ENCODE data around the gene CIRBP.
"Not testable (repeated sequence)": the region's sequence is repeated elsewhere in the genome, so short reads cannot be mapped to it uniquely, and the experiment has no call there.

CIRBP gene

GRCh38 chr19:1243768-1244692 is 25.1 kb upstream of the CIRBP start:
- H3K36me3 Mint-ChIP-seq (ENCODE audit: insufficient read depth) = peaks cover 33% of the 10 kb centered on the region
- H3K4me3 Mint-ChIP-seq = peak overlapping the region; percentile 53 to 62
- ATAC-seq (replicated peaks) (peak; percentile 43), DNase-seq (peak; percentile 86 to 91 (median 89))
- no peaks in the 10 kb centered on the region for H3K9me3 Mint-ChIP-seq
- H3K27ac Mint-ChIP-seq = peak overlapping the region; percentile 63 to 68
- peaks cover under 1 to 1% of the 10 kb centered on the region in 2 donors for H3K27me3 Mint-ChIP-seq
- H3K4me1 Mint-ChIP-seq (ENCODE audit: low read depth in 2 of 2) = peaks cover 13 to 19% of the 10 kb centered on the region in 2 donors

DNA sequence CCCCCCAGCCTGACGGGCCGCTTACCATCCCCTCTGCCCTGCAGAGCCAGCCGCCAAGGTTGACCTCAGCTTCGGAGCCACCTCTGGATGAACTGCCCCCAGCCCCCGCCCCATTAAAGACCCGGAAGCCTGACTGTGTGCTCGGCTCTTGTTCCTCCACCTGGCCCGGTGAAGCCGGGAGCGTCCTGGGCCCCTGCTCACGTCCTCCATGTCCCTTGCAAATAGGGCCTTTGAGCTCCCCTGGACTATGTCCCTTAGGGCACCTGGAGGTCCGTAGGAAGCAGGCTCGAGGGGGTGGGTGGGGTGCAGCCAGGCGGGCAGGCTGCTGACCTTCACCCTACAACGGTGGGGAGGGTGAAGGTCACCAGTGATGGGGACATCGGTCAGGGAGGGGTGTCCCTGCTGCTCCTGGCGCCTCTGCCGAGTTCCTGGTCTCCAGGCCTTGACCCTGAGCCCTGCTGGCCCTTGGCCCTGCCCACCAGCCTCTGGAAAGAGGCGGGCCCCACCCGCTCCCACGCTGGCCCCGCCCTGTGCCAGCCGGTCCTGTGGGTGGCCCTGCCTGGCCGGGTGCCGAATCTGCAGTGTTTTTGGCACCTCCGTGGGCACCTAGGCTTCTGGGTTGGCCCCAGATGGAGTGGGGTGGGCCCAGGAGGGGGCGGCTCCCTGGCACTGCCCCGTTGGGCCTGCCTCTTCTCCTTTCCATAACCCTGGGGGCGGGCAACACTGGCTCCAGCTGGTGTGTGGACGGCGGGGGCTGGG is 24.3 kb upstream of the CIRBP start:
- no peaks in the 10 kb centered on the region for H3K9me3 Mint-ChIP-seq
- H3K27ac Mint-ChIP-seq = peak overlapping the region; percentile 63 to 68
- H3K36me3 Mint-ChIP-seq (ENCODE audit: insufficient read depth) = peaks cover 37% of the 10 kb centered on the region
- peaks cover 13 to 16% of the 10 kb centered on the region in 2 donors for H3K4me1 Mint-ChIP-seq (ENCODE audit: low read depth in 2 of 2)
- H3K4me3 Mint-ChIP-seq = peak overlapping the region; percentile 53 to 62
- ATAC-seq (replicated peaks) (no peak), DNase-seq (peak in 1 of 3 experiments; percentile 47)
- no peaks in the 10 kb centered on the region for H3K27me3 Mint-ChIP-seq

- Mint-ChIP-seq H3K4me1 (ENCODE audit: low read depth in 2 of 2) (peaks cover 13 to 16% of the 10 kb centered on the region in 2 donors), H3K27ac (no peak overlapping the region), H3K36me3 (ENCODE audit: insufficient read depth) (peaks cover 36% of the 10 kb centered on the region), H3K27me3 (no peaks in the 10 kb centered on the region), H3K4me3 (no peak overlapping the region), H3K9me3 (no peaks in the 10 kb centered on the region)
- ATAC-seq (replicated peaks) = no peak
- no peak for DNase-seq
These were observed 23.5 kb upstream of the CIRBP start for GRCh38 chr19:1245494-1246264.

DNA sequence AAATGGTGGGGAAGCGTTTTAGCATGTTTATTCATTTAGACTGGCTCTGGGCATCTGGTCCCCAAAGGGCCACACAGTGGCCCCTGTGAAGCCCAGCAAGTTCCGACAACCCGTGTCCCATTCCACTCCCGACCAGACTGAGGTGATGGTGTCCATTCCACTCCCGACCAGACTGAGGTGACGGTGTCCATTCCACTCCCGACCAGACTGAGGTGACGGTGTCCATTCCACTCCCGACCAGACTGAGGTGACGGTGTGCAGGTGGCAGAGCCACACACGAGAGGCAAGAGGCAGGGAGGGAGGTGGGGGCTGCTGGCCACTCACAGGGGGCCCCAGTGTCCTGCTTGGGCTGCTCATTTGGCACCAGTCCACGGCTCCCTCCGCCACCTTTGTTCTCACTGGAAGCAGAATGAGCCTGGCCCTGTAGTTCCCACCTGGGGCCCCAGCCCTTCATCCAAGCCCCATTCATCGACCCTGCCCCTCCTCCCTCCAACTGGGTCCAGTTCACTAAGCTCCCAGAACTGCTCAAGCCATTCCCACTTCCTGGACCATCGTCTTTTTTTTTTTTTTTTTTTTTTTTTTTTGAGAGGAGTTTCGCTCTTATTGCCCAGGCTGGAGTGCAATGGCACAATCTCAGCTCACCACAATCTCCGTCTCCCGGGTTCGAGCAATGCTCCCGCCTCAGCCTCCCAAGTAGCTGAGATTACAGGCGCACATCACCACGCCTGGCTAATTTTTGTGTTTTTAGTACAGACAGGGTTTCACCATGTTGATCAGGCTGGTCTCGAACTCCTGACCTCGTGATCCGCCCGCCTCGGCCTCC is 22.7 kb upstream of the CIRBP start:
- peak overlapping the region in 1 of 2 donors; percentile 15 for H3K27ac Mint-ChIP-seq
- H3K4me1 Mint-ChIP-seq (ENCODE audit: low read depth in 2 of 2) = peaks cover 10 to 13% of the 10 kb centered on the region in 2 donors
- not testable (repeated sequence) for H3K27me3 Mint-ChIP-seq; ATAC-seq (replicated peaks); H3K9me3 Mint-ChIP-seq; DNase-seq
- H3K36me3 Mint-ChIP-seq (ENCODE audit: insufficient read depth) = peaks cover 36% of the 10 kb centered on the region
- peak overlapping the region in 1 of 2 donors; percentile 21 for H3K4me3 Mint-ChIP-seq

- peaks cover 45% of the 10 kb centered on the region for H3K36me3 Mint-ChIP-seq (ENCODE audit: insufficient read depth)
- H3K27ac Mint-ChIP-seq = peak overlapping the region in 1 of 2 donors; percentile 53
- H3K4me3 Mint-ChIP-seq = peak overlapping the region; percentile 65 to 79
- ATAC-seq (replicated peaks) (no peak), DNase-seq (no peak)
- peaks cover 4 to 13% of the 10 kb centered on the region in 2 donors for H3K4me1 Mint-ChIP-seq (ENCODE audit: low read depth in 2 of 2)
- no peaks in the 10 kb centered on the region for H3K9me3 Mint-ChIP-seq
- H3K27me3 Mint-ChIP-seq = no peaks in the 10 kb centered on the region
These were observed 21.4 kb upstream of the CIRBP start for GRCh38 chr19:1247748-1248138.

- Mint-ChIP-seq H3K9me3 (no peaks in the 10 kb centered on the region), H3K4me3 (peak within 1 kb of the TSS; percentile 79 to 91), H3K27me3 (no peaks in the 10 kb centered on the region), H3K36me3 (ENCODE audit: insufficient read depth) (peaks cover 50% of the 10 kb centered on the region), H3K27ac (peak within 1 kb of the TSS; percentile 73 to 75), H3K4me1 (ENCODE audit: low read depth in 2 of 2) (peaks cover 4 to 13% of the 10 kb centered on the region in 2 donors)
- DNase-seq (peak; percentile 62 to 77 (median 62)), ATAC-seq (replicated peaks) (peak; percentile 7)
These were observed 20.9 kb upstream of the CIRBP start, which contains the start of gene MIDN for GRCh38 chr19:1248139-1248785. TSS of gene MIDN (plus strand) at chr19:1248583. CDS start at chr19:1250297, 1,714 bp downstream.

- H3K27ac Mint-ChIP-seq = peak overlapping the region; percentile 53 to 73
- ATAC-seq (replicated peaks) = peak; percentile 41
- H3K27me3 Mint-ChIP-seq = no peaks in the 10 kb centered on the region
- H3K36me3 Mint-ChIP-seq (ENCODE audit: insufficient read depth) = peaks cover 56% of the 10 kb centered on the region
- no peaks in the 10 kb centered on the region for H3K9me3 Mint-ChIP-seq
- DNase-seq = peak; percentile 84 to 89 (median 85)
- H3K4me3 Mint-ChIP-seq = peak overlapping the region; percentile 65 to 79
- peaks cover 8 to 16% of the 10 kb centered on the region in 2 donors for H3K4me1 Mint-ChIP-seq (ENCODE audit: low read depth in 2 of 2)
These were observed 20.3 kb upstream of the CIRBP start for GRCh38 chr19:1248786-1249297.

DNA sequence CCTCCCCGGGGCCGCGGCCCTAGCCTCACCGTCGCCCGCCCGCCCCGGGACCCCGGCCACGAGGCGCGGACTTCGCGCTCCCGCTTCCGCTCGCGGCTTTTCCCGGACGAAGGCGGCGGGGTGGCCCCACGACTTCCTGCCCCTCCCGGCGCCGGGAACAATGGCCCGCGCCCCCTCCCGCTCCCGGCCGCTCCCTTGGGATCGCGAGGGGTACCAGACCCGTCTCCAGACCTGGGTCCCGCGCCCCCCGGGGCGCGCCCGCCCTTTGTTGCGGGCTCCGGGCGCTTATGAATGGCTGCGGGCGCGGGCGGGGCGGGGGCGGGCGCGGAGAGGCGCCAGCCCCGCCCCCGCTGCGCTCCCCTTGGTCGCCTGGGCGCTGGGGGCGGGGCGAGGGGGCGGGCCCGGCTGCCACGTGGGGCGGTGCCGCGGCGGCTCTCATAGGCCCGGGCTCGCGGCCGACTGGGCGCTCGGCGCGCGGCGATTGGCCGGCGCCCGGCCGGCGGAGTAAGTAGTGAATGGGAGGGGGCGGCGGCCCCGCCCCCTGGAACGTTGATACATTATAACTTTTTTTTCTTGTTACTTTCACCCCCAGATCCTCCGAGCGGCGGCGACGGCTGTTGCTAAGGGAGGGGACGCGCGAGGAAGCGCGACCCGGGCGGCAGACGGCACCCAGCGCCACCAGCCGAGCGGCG is 19.7 kb upstream of the CIRBP start:
- peaks cover 8 to 16% of the 10 kb centered on the region in 2 donors for H3K4me1 Mint-ChIP-seq (ENCODE audit: low read depth in 2 of 2)

GRCh38 chr19:1249990-1250436 is 19.1 kb upstream of the CIRBP start:
- peak overlapping the region; percentile 91 to 95 for H3K4me3 Mint-ChIP-seq

More for the DNA sequence above, 19.7 kb upstream of the CIRBP start:
- peak overlapping the region; percentile 79 to 91 for H3K4me3 Mint-ChIP-seq
- H3K27me3 Mint-ChIP-seq = no peaks in the 10 kb centered on the region
- H3K9me3 Mint-ChIP-seq = no peaks in the 10 kb centered on the region
- peak; percentile 54 for ATAC-seq (replicated peaks)
- H3K27ac Mint-ChIP-seq = peak overlapping the region; percentile 73 to 75
- DNase-seq = peak; percentile 82 to 88 (median 87)
- H3K36me3 Mint-ChIP-seq (ENCODE audit: insufficient read depth) = peaks cover 62% of the 10 kb centered on the region

DNA sequence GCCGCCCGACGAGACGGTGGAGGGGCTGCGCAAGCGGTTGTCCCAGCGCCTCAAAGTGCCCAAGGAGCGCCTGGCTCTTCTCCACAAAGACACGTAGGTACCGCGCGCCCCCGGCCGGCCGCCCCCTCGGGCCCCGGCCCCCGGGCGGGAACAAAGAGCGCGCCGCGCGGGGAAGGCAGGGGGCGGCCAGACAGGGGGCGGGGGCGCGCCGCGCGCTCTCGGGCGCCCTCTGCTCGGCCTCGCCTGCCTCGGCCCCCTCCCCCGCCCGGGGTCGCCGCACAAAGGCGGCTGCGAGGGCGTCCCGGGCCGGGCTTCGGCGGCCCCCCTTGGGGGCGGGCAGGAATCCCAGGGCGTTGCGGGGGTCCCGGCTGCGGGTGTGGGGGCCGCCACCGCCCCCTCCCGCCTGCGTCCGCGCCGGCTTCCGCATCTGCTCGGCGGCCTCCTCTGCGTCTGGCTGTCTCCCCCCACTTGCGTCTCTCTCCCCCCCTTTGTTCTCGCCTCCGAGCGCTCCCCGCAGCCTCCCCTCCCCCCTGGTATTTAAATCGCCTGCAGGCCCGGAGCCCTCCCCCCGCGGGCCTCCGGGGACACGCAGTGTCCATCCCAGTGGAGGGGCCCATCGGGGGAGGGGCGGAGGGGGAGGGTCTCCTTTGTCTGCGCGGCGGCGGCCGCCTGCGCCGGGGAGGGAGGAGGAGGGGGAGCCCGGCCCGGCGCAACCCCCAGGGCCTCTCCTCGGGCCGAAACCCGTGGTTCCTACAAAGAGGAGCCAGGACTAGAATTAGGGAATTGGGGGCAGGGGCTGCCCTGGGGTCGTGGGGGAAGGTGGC is 18.5 kb upstream of the CIRBP start:
- peak overlapping the region; percentile 91 to 95 for H3K4me3 Mint-ChIP-seq
- peaks cover 5 to 17% of the 10 kb centered on the region in 2 donors for H3K4me1 Mint-ChIP-seq (ENCODE audit: low read depth in 2 of 2)
- H3K9me3 Mint-ChIP-seq = no peaks in the 10 kb centered on the region
- peaks cover 69% of the 10 kb centered on the region for H3K36me3 Mint-ChIP-seq (ENCODE audit: insufficient read depth)
- ATAC-seq (replicated peaks) (no peak), DNase-seq (peak; percentile 61 to 65 (median 61))
- peak overlapping the region; percentile 95 to 97 for H3K27ac Mint-ChIP-seq
- no peaks in the 10 kb centered on the region for H3K27me3 Mint-ChIP-seq

More at GRCh38 chr19:1249990-1250436, 19.1 kb upstream of the CIRBP start:
- ATAC-seq (replicated peaks) (no peak), DNase-seq (no peak)
- Mint-ChIP-seq H3K4me1 (ENCODE audit: low read depth in 2 of 2) (peaks cover 5 to 16% of the 10 kb centered on the region in 2 donors), H3K9me3 (no peaks in the 10 kb centered on the region), H3K36me3 (ENCODE audit: insufficient read depth) (peaks cover 63% of the 10 kb centered on the region), H3K27me3 (no peaks in the 10 kb centered on the region), H3K27ac (peak overlapping the region; percentile 73 to 75)
